KMS-11 (cell line): ENCODE results near the gene SEC24D.

ENCODE experiments used
- H2AFZ ChIP-seq: fragments of 200-600 bp; sonication (generic); 2 replicates; pipeline ENCODE4 v1.6.1; 2016; ENCODE audit warnings: antibody characterized with exemption, mixed run types, low read depth
- H3K27ac ChIP-seq: fragments of 200-600 bp; sonication (generic); 2 replicates; pipeline ENCODE4 v1.6.1; 2016; ENCODE audit warnings: mild to moderate bottlenecking, mixed run types
- H3K27me3 ChIP-seq: fragments of 200-600 bp; sonication (generic); 2 replicates; pipeline ENCODE4 v1.6.1; 2017; ENCODE audit warnings: mild to moderate bottlenecking, low read depth, mixed run types, moderate library complexity; ENCODE audit not compliant: insufficient read depth
- H3K36me3 ChIP-seq: fragments of 200-600 bp; sonication (generic); 2 replicates; pipeline ENCODE4 v1.6.1; 2017; ENCODE audit warnings: mild to moderate bottlenecking, mixed run types; ENCODE audit not compliant: insufficient read depth
- H3K4me1 ChIP-seq: fragments of 200-600 bp; sonication (generic); 2 replicates; pipeline ENCODE4 v1.6.1; 2016; ENCODE audit warnings: mild to moderate bottlenecking, low read depth, mixed run types; ENCODE audit not compliant: poor library complexity, severe bottlenecking
- H3K4me2 ChIP-seq: fragments of 200-600 bp; sonication (generic); 2 replicates; pipeline ENCODE4 v1.7.0; 2016; ENCODE audit warnings: mild to moderate bottlenecking, mixed run types
- H3K4me3 ChIP-seq: fragments of 200-600 bp; sonication (generic); IDR thresholded peaks from 2 replicates; pipeline ENCODE4 v1.6.1; 2017; ENCODE audit warnings: low read depth, low read length, mixed read lengths; ENCODE audit not compliant: insufficient read depth
- H3K79me2 ChIP-seq: fragments of 200-600 bp; sonication (generic); 2 replicates; pipeline ENCODE4 v1.6.1; 2016; ENCODE audit warnings: low read depth, mixed run types; ENCODE audit not compliant: insufficient read depth
- H3K9ac ChIP-seq: fragments of 200-600 bp; sonication (generic); 2 replicates; pipeline ENCODE4 v1.6.1; 2016; ENCODE audit warnings: mild to moderate bottlenecking, mixed run types
- H4K20me1 ChIP-seq: fragments of 200-600 bp; sonication (generic); 2 replicates; pipeline ENCODE4 v1.6.1; 2016; ENCODE audit warnings: mild to moderate bottlenecking, mixed run types; ENCODE audit not compliant: insufficient read depth
- TF ChIP-seq, protein P1 (sequence below): fragments of 200-600 bp; sonication (generic); conservative IDR thresholded peaks from 2 replicates; pipeline ENCODE4 v1.6.1; 2017; ENCODE audit warnings: low read depth, mild to moderate bottlenecking, antibody characterized with exemption, low read length, moderate library complexity, mixed read lengths

The SEC24D gene

DNA sequence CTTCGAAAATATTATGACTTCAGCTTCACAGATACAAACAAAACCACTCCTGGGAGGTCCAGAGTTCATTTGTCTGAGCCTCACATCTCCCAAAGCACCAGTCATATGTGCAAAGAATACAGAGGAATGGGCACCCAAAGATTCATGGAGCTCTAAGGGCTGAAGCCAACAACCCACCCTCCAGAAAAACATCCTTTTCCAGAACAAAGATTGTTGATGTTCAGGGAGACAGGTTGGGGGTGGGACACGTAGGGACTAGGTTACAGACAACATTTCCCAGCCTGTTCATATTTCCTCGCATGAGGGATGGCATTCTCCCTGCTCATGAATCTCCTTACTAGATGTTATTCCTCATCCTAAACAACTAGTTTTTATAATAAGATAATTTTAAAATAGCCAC is 79.5 kb downstream of the SEC24D start:
- TF ChIP-seq, protein P1, sequence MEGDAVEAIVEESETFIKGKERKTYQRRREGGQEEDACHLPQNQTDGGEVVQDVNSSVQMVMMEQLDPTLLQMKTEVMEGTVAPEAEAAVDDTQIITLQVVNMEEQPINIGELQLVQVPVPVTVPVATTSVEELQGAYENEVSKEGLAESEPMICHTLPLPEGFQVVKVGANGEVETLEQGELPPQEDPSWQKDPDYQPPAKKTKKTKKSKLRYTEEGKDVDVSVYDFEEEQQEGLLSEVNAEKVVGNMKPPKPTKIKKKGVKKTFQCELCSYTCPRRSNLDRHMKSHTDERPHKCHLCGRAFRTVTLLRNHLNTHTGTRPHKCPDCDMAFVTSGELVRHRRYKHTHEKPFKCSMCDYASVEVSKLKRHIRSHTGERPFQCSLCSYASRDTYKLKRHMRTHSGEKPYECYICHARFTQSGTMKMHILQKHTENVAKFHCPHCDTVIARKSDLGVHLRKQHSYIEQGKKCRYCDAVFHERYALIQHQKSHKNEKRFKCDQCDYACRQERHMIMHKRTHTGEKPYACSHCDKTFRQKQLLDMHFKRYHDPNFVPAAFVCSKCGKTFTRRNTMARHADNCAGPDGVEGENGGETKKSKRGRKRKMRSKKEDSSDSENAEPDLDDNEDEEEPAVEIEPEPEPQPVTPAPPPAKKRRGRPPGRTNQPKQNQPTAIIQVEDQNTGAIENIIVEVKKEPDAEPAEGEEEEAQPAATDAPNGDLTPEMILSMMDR = no peak

GRCh38 chr4:118755438-118756226 is 80.3 kb downstream of the SEC24D start:
- Histone ChIP-seq H4K20me1 (no peaks in the 10 kb centered on the region), H3K9ac (no peak overlapping the region), H3K4me1 (peaks cover 17% of the 10 kb centered on the region), H3K4me2 (no peak overlapping the region), H3K27ac (no peak overlapping the region), H3K27me3 (no peaks in the 10 kb centered on the region), H3K36me3 (no peaks in the 10 kb centered on the region), H3K4me3 (no peak overlapping the region), H2AFZ (no peak overlapping the region), H3K79me2 (no peaks in the 10 kb centered on the region)
- TF ChIP-seq, protein P1 = no peak

More for the DNA sequence above, 79.5 kb downstream of the SEC24D start:
- Histone ChIP-seq H3K36me3 (no peaks in the 10 kb centered on the region), H3K9ac (no peak overlapping the region), H4K20me1 (no peaks in the 10 kb centered on the region), H3K4me2 (no peak overlapping the region), H2AFZ (no peak overlapping the region), H3K27me3 (no peaks in the 10 kb centered on the region), H3K79me2 (no peaks in the 10 kb centered on the region), H3K27ac (no peak overlapping the region), H3K4me3 (no peak overlapping the region), H3K4me1 (peaks cover 25% of the 10 kb centered on the region)

DNA sequence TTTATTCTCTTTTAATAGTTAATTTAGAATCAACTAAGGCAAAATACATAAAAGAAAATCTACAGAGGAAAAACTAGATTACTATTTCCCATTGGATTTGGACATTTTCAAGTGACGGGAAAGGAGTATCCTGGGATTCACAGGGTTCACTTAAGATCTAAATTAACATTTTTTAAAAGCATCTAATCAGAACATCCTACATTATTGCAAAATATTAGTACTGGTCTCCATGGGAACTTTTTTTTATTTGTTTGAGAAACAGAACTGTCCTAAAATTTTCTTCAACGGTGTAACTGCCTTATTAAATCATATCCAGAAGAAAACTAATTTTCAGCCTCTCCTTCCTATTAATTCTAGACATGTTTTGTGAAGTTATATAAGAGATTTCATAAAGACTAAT is 81.0 kb downstream of the SEC24D start:
- H2AFZ ChIP-seq = no peak overlapping the region
- H3K4me1 ChIP-seq = peaks cover 10% of the 10 kb centered on the region
- no peaks in the 10 kb centered on the region for H4K20me1 ChIP-seq
- no peak overlapping the region for H3K9ac ChIP-seq
- no peaks in the 10 kb centered on the region for H3K27me3 ChIP-seq
- H3K36me3 ChIP-seq = no peaks in the 10 kb centered on the region
- H3K79me2 ChIP-seq = no peaks in the 10 kb centered on the region
- TF ChIP-seq, protein P1 = no peak
- no peak overlapping the region for H3K27ac ChIP-seq
- no peak overlapping the region for H3K4me3 ChIP-seq
- H3K4me2 ChIP-seq = no peak overlapping the region

- no peaks in the 10 kb centered on the region for H3K36me3 ChIP-seq
- H3K27ac ChIP-seq = no peak overlapping the region
- H3K4me1 ChIP-seq = no peaks in the 10 kb centered on the region
- H3K4me2 ChIP-seq = no peak overlapping the region
- no peaks in the 10 kb centered on the region for H4K20me1 ChIP-seq
- no peak overlapping the region for H2AFZ ChIP-seq
- TF ChIP-seq, protein P1 = no peak
- H3K4me3 ChIP-seq = no peak overlapping the region
- no peaks in the 10 kb centered on the region for H3K79me2 ChIP-seq
- H3K9ac ChIP-seq = no peak overlapping the region
- no peaks in the 10 kb centered on the region for H3K27me3 ChIP-seq
These were observed 82.2 kb downstream of the SEC24D start for GRCh38 chr4:118753685-118754084.
